ENCODE data around the gene NUP62. TPM values are rescaled to one million over a fixed set of nuclear protein-coding genes. Genes with fewer than 3 reads are reported as not detected.

The NUP62 gene
- total and polyA plus RNA-seq, 2 of the 8 experiments (the other 6 are each of a cell fraction or from before 2014, with no cell fraction given) = 50.0 to 107 TPM

DNA sequence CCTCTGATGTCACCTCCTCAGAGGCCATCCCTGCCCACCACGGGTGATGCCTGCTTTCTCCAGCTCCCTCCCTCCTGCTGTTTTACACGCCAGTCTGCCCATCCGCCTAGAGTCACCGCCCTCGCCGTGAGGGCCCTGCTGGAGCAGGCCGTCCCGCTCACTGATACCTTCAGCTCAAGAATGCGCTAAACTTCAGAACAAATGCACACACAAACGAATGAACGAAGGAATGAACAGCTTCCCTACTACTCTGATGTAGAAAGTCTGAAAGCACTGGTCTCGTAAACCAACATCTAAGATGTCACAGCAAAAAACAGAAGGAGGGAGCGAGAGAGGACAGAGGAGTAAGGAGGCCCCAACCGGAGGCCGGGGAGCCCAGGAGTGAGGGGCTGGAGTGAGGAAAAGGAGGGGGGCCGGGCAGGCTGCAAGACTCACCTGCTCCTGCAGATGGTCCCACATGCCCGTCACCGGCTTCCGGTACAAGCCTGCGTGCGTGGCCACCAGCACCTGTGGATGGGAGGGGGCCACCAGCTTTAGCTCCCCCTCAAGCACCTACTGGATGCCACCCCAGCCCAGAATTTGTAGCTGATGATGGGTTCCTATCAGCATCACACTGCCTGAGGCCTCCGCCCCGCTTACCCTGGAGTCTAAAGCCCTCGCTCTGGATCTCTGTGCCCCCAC lies 65.9 kb downstream of the NUP62 start:
- H2BK5ac ChIP-seq (ENCODE audit: low read depth, low read length) = peak overlapping the region; percentile 55
- peaks cover 21 to 35% of the 10 kb centered on the region in 2 experiments for H4K20me1 ChIP-seq (replicated peaks in 1 of 2; ENCODE audit: control insufficient read depth in 1 of 2, insufficient read depth in 2 of 2, low read length in 2 of 2)
- peaks cover 9% of the 10 kb centered on the region for H3K23me2 ChIP-seq (ENCODE audit: low read depth, low read length)
- 0 out of 2 replicates have a peak overlapping the region, but pooled peaks have one; percentile 29 for H2BK15ac ChIP-seq (ENCODE audit: low read length)
- ChIA-PET POLR2A (ENCODE audit: partially characterized antibody) (interaction anchor here (0.7 to 12.4 kb wide), 11 partner anchors 10 to 293 kb away, joined by 3 to 247 read pairs (median 6); partner anchors contain the start of genes AKT1S1, PTOV1 and TBC1D17), CTCF (ENCODE audit: partially characterized antibody) (interaction anchor here (0.6 to 3.4 kb wide), 12 partner anchors 9 to 1124 kb away, joined by 3 to 13 read pairs (median 3); partner anchors contain the start of gene FUZ)
- H3K14ac ChIP-seq (ENCODE audit: insufficient read length) = no peak overlapping the region
- peaks cover 0 to 27% of the 10 kb centered on the region in 2 experiments; a peak in 2 of 4 replicates for H3K79me2 ChIP-seq (ENCODE audit: control insufficient read depth in 1 of 2, insufficient read depth in 2 of 2, low read length in 2 of 2)
- no peak overlapping the region for H3K18ac ChIP-seq (ENCODE audit: extremely low read depth, low read length)
- no peak overlapping the region for H4K91ac ChIP-seq (replicated peaks; ENCODE audit: insufficient read length, low read length)
- TF ChIP-seq, protein P1, sequence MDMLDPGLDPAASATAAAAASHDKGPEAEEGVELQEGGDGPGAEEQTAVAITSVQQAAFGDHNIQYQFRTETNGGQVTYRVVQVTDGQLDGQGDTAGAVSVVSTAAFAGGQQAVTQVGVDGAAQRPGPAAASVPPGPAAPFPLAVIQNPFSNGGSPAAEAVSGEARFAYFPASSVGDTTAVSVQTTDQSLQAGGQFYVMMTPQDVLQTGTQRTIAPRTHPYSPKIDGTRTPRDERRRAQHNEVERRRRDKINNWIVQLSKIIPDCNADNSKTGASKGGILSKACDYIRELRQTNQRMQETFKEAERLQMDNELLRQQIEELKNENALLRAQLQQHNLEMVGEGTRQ (IDR thresholded peaks at IDR 0.05; ENCODE audit: low read length) = no peak
- TF ChIP-seq HDAC2 (IDR thresholded peaks at IDR 0.05; ENCODE audit: borderline replicate concordance in 1 of 2, low read depth in 2 of 2, low read length in 2 of 2) (0 out of 4 replicates have a peak, but pooled peaks of 1 of the 2 experiments have one; percentile 3), RAD21 (IDR thresholded peaks at IDR 0.05 in 1 of 2, conservative IDR thresholded peaks at IDR 0.05 in 1 of 2; ENCODE audit: low read depth in 2 of 2, low read length in 2 of 2) (no peak), RXRA (IDR thresholded peaks at IDR 0.05; ENCODE audit: insufficient read depth, low read depth, low read length) (no peak)
- H3K27me3 ChIP-seq (replicated peaks in 1 of 4; ENCODE audit: control insufficient read depth in 3 of 4, extremely low read depth in 1 of 4, insufficient read depth in 3 of 4, low read length in 3 of 4) = no peaks in the 10 kb centered on the region
- no peak overlapping the region for H3K4me2 ChIP-seq (ENCODE audit: insufficient read depth in 1 of 2, low read depth in 2 of 2, low read length in 2 of 2)
- H3K79me1 ChIP-seq (ENCODE audit: low read depth, low read length) = peaks cover 11% of the 10 kb centered on the region
- H3K4ac ChIP-seq (replicated peaks; ENCODE audit: insufficient read length, low read depth, low read length) = no peak overlapping the region
- H2BK120ac ChIP-seq (replicated peaks; ENCODE audit: low read depth, low read length) = no peak overlapping the region
- 91% methylated on average over 24 of the region's 24 CpGs; no CpG with 5 or more reads in 1 of the 2 experiments for WGBS, 2 experiments (ENCODE audit: extremely low coverage in 1 of 2, insufficient coverage in 1 of 2, insufficient read length in 1 of 2, insufficient replicate concordance in 2 of 2, low coverage in 1 of 2, low lambda C conversion rate in 2 of 2, missing lambda C conversion rate in 1 of 2)
- H3K9ac ChIP-seq (replicated peaks in 1 of 4; ENCODE audit: extremely low read depth in 1 of 4, low read depth in 3 of 4, low read length in 3 of 4) = no peak overlapping the region
- peaks cover 0 to 16% (median 4%) of the 10 kb centered on the region in 4 experiments; a peak in 5 of 7 replicates for H3K4me1 ChIP-seq (replicated peaks in 1 of 4; ENCODE audit: control insufficient read depth in 3 of 4, insufficient read depth in 4 of 4, low read length in 3 of 4)
- H4K8ac ChIP-seq (ENCODE audit: extremely low read depth, insufficient read depth, low read length) = no peak overlapping the region
- H2BK12ac ChIP-seq (ENCODE audit: low read depth, low read length) = 0 out of 2 replicates have a peak overlapping the region, but pooled peaks have one; percentile 27
- H3K27ac ChIP-seq (ENCODE audit: low read depth, low read length) = 0 out of 2 replicates have a peak overlapping the region, but pooled peaks have one; percentile 48
- no peak for DNase-seq (ENCODE audit: low read depth in 1 of 2, low spot score in 2 of 2)
- no peak overlapping the region for H2AFZ ChIP-seq (ENCODE audit: low read length)
- H3K23ac ChIP-seq (ENCODE audit: insufficient read length) = no peak overlapping the region
- no peak overlapping the region for H3K56ac ChIP-seq (replicated peaks; ENCODE audit: insufficient read length, low read depth, low read length)
- no peaks in the 10 kb centered on the region for H3K9me3 ChIP-seq (ENCODE audit: insufficient read depth in 2 of 2, low read depth in 1 of 2, low read length in 1 of 2)
- H2AK5ac ChIP-seq (ENCODE audit: low read depth, low read length) = no peak overlapping the region
- H4K5ac ChIP-seq (ENCODE audit: insufficient read length, low read depth, low read length) = no peak overlapping the region
- FAIRE-seq = no peak
- H2BK20ac ChIP-seq (ENCODE audit: low read length) = no peak overlapping the region
- peaks cover 23 to 52% (median 41%) of the 10 kb centered on the region in 4 experiments for H3K36me3 ChIP-seq (ENCODE audit: control insufficient read depth in 2 of 4, insufficient read depth in 4 of 4, low read length in 3 of 4)
- no peak overlapping the region for H3K4me3 ChIP-seq (ENCODE audit: extremely low read depth in 1 of 4, insufficient read depth in 2 of 4, low read depth in 3 of 4, low read length in 4 of 4)

Measured in H1 (cell line).